Upper lobe of left lung (tissue), 4 donors: ENCODE data around the gene STIMATE.

ENCODE experiments used
- POLR2AphosphoS5 ChIP-seq, 2 donors: sonication (generic); formaldehyde crosslinking; IDR thresholded peaks; one replicate each; pipeline ENCODE4 v1.5.1; 2017; ENCODE audit warnings: antibody characterized with exemption in 2 of 2
- TF ChIP-seq, protein P1 (sequence below), 6 experiments: fragments of 450-650 bp in 4 of 6; fragments of 200-600 bp in 2 of 6; sonication (generic) in 2 of 6; IDR thresholded peaks; one replicate each; pipeline ENCODE4 v1.5.1; 2016 to 2019; ENCODE audit warnings: antibody characterized with exemption in 6 of 6

DNA sequence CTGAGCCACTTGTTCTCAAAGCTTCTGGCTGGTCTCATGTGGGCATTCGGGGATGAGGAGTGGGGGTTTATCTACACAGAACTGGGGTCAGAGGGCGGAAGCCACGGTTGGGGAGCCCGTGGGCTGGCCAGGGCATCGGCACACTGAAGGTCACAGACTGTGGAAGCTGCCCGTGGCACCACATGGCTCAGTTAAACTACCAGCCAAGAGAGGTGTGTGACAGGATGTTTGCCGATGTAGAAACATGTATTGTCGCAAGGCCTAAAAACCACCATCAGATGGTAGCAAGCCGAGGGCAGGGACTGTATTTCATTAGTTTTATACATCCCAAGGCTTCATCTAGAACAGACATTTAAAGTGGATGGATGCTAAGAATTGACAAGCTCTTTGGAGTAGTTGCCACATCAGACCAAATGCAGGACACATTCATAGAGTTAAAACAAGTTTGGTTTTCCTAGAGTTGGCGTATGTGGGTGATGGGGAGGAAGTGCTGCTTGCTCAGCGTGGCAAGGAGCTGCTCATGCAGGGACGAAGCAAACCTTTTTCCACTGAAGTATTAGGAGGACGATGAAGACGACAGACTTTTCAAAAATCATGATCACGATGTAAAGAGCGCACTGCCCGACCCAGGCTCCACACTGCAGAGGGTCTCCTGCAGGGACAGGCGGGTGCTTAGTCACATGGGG, 52.9 kb downstream of the STIMATE start:
- TF ChIP-seq, protein P1, sequence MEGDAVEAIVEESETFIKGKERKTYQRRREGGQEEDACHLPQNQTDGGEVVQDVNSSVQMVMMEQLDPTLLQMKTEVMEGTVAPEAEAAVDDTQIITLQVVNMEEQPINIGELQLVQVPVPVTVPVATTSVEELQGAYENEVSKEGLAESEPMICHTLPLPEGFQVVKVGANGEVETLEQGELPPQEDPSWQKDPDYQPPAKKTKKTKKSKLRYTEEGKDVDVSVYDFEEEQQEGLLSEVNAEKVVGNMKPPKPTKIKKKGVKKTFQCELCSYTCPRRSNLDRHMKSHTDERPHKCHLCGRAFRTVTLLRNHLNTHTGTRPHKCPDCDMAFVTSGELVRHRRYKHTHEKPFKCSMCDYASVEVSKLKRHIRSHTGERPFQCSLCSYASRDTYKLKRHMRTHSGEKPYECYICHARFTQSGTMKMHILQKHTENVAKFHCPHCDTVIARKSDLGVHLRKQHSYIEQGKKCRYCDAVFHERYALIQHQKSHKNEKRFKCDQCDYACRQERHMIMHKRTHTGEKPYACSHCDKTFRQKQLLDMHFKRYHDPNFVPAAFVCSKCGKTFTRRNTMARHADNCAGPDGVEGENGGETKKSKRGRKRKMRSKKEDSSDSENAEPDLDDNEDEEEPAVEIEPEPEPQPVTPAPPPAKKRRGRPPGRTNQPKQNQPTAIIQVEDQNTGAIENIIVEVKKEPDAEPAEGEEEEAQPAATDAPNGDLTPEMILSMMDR (IDR thresholded peaks at IDR 0.05) = no peak
- TF ChIP-seq POLR2AphosphoS5 (IDR thresholded peaks at IDR 0.05) = no peak
